Gastroesophageal sphincter (tissue), 3 donors: ENCODE data around the gene ABCG1.

Source experiments
- CTCF ChIP-seq, 4 experiments: fragments of 200-600 bp in 2 of 4; fragments of 450-650 bp in 2 of 4; sonication (generic) in 1 of 4; IDR thresholded peaks; one replicate each; pipeline ENCODE4 v1.5.1; 2017 to 2019; ENCODE audit warnings: antibody characterized with exemption in 4 of 4, mild to moderate bottlenecking in 2 of 4, moderate library complexity in 2 of 4
- EP300 ChIP-seq: sonication (generic); formaldehyde crosslinking; IDR thresholded peaks from one replicate; pipeline ENCODE4 v1.6.1; 2017; ENCODE audit warnings: antibody characterized with exemption, mild to moderate bottlenecking

DNA sequence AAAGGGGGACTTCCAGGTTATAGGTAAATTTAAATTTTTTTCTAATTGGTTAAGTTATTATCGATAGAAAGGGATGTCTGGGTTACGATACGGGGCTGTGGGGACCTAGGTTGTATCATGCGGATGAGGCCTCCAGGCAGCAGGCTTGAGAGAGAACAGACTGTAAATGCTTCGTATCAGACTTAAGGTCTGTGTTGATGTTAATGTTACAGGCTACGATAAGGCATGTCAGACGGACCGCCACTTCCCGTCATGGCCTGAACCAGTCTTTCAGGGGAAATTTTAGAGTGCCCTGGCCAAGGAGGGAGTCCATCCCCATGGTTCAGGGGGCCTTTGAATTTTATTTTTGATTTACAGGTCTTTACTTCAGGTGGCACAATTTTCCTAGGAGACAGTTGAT is 16.7 kb downstream of the ABCG1 start:
- no peak for TF ChIP-seq EP300
- no peak for TF ChIP-seq CTCF (IDR thresholded peaks at IDR 0.05)
